Adrenal gland (tissue), 12 donors: ENCODE results near the gene STRIP2. TPM values are rescaled to one million over a fixed set of nuclear protein-coding genes. Genes with fewer than 3 reads are reported as not detected.

Experiments used
- DNase-seq, 7 donors: peaks; one replicate each; pipeline ENCODE4 v3.0.0-alpha.2; 2019 to 2020
- H3K27ac ChIP-seq, 5 donors: fragments of 200-600 bp; sonication (generic) in 4 of 5; 1 replicate in 3 of 5; 2 replicates in 2 of 5; pipeline versions ENCODE4 v1.5.1 to v1.8.0; 2016 to 2020; ENCODE audit warnings: mild to moderate bottlenecking in 1 of 5
- H3K27me3 ChIP-seq: fragments of 200-600 bp; 2 replicates; pipeline ENCODE4 v1.8.0; 2021
- H3K36me3 ChIP-seq, 2 donors: fragments of 200-600 bp; replicated peaks in 1 of 2; 1 replicate in 1 of 2; 2 replicates in 1 of 2; pipeline versions ENCODE4 v1.5.1 to v1.8.0; 2018 to 2022
- H3K4me1 ChIP-seq, 2 donors: fragments of 200-600 bp; replicated peaks in 1 of 2; 1 replicate in 1 of 2; 2 replicates in 1 of 2; pipeline versions ENCODE4 v1.5.1 to v1.8.0; 2018 to 2021
- H3K4me3 ChIP-seq, 4 donors: fragments of 200-600 bp; sonication (generic) in 3 of 4; one replicate each; pipeline ENCODE4 v1.5.1; 2016 to 2018
- H3K9me3 ChIP-seq, 3 donors: fragments of 200-600 bp; sonication (generic) in 1 of 3; replicated peaks in 1 of 3; 1 replicate in 2 of 3; 2 replicates in 1 of 3; pipeline versions ENCODE4 v1.5.1 to v1.8.0; 2016 to 2021
- CTCF ChIP-seq, 6 experiments: fragments of 450-650 bp in 4 of 6; fragments of 200-600 bp in 2 of 6; sonication (generic) in 1 of 6; IDR thresholded peaks; 1 replicate in 5 of 6; 2 replicates in 1 of 6; pipeline versions ENCODE4 v1.5.1 to v1.8.0; 2016 to 2021; ENCODE audit warnings: antibody characterized with exemption in 6 of 6, mild to moderate bottlenecking in 2 of 6, moderate library complexity in 1 of 6
- POLR2A ChIP-seq, 2 donors: fragments of 450-650 bp; IDR thresholded peaks; one replicate each; pipeline ENCODE4 v1.6.1; 2017; ENCODE audit warnings: antibody characterized with exemption in 2 of 2, mild to moderate bottlenecking in 2 of 2, moderate library complexity in 1 of 2
- WGBS, 4 donors: extraction: QIAGEN DNeasy Blood & Tissue Kit in 2 of 4; methylation state at CpG; one replicate each; pipeline versions ENCODE4 v1.1.5 to v1.1.7; 2013 to 2017; 5-methylcytosine and 5-hydroxymethylcytosine counted together
- intact Hi-C, 2 donors: fragments of 100-400 bp; cut with DNase I; formaldehyde crosslinking; loops; one replicate each; pipeline versions ENCODE4 v1.14.1 to v1.15.0; 2022 to 2023
- polyA plus RNA-seq, 3 donors: library from polyadenylated mRNA; stranded (reverse); fragments of 200-250 nt in 2 of 3; fragments of 350-450 nt in 1 of 3; fragmentation: Illumina TruSeq in 1 of 3; extraction: RNeasy Lipid Tissue Mini Kit (QIAGEN cat#74804) in 1 of 3; gene quantifications; one replicate each; pipeline ENCODE4 v1.2.3, GENCODE V29; 2013 to 2014
- total RNA-seq, 9 donors: library from RNA; depleted of rRNA in 4 of 9; stranded (reverse); fragments of >200 nt in 4 of 9; fragments of 120-200 nt in 1 of 9; fragmentation: NEBNext Ultra II Directional in 1 of 9; extraction: Animal tissue kit (Norgen Biotek cat#: 25700) in 1 of 9; gene quantifications; one replicate each; pipeline versions ENCODE4 v1.1.0 to v1.2.4, GENCODE V29; 2013 to 2023
- donor health status: healthy with polysubstance abuse.
- donor health status: Bipolar disorder and iron deficiency.
- donor health status: DM: yes; HTN: yes; CAD: no.
- donor health status: DM: no; HTN: no; CAD: no.
- donor health status: DM: no; HTN: no; CAD: no.
- donor health status: DM: yes; HTN: yes; CAD: no.

STRIP2 gene
- total and polyA plus RNA-seq, 12 donors, result 0.67 to 10.1 (median 3.7) TPM

GRCh38 chr7:129496653-129497052 is 62.4 kb downstream of the STRIP2 start:
- TF ChIP-seq CTCF (IDR thresholded peaks at IDR 0.05) (no peak), POLR2A (IDR thresholded peaks at IDR 0.05) (no peak)
- Histone ChIP-seq H3K4me3 (no peak overlapping the region), H3K27me3 (no peaks in the 10 kb centered on the region), H3K4me1 (no peaks in the 10 kb centered on the region), H3K9me3 (no peaks in the 10 kb centered on the region), H3K27ac (no peak overlapping the region), H3K36me3 (no peaks in the 10 kb centered on the region)
- intact Hi-C loops, result no loop called here
- DNase-seq, result peak in 1 of 7 donors; percentile 24
- WGBS, 4 donors, result 69 to 85% (median 76%) methylated on average over 7 of the region's 7 CpGs

GRCh38 chr7:129497156-129497555 is 62.9 kb downstream of the STRIP2 start:
- Histone ChIP-seq H3K4me3 (no peak overlapping the region), H3K9me3 (no peaks in the 10 kb centered on the region), H3K27ac (no peak overlapping the region), H3K27me3 (no peaks in the 10 kb centered on the region), H3K36me3 (no peaks in the 10 kb centered on the region), H3K4me1 (no peaks in the 10 kb centered on the region)
- 85 to 87% (median 87%) methylated on average over 4 of the region's 4 CpGs for WGBS, 4 donors
- TF ChIP-seq POLR2A (IDR thresholded peaks at IDR 0.05) (no peak), CTCF (IDR thresholded peaks at IDR 0.05) (no peak)
- intact Hi-C loops, result no loop called here
- peak in 1 of 7 donors; percentile 25 for DNase-seq

GRCh38 chr7:129498021-129498420 is 63.8 kb downstream of the STRIP2 start:
- Histone ChIP-seq H3K36me3 (no peaks in the 10 kb centered on the region), H3K4me1 (peaks cover 0 to 2% of the 10 kb centered on the region in 2 donors), H3K27me3 (no peaks in the 10 kb centered on the region), H3K4me3 (no peak overlapping the region), H3K9me3 (no peaks in the 10 kb centered on the region), H3K27ac (no peak overlapping the region)
- 78 to 100% (median 90%) methylated on average over 1 of the region's 1 CpG for WGBS, 4 donors
- peak in 1 of 7 donors; percentile 21 for DNase-seq
- TF ChIP-seq CTCF (IDR thresholded peaks at IDR 0.05) (no peak), POLR2A (IDR thresholded peaks at IDR 0.05) (no peak)
- intact Hi-C loops, result no loop called here

GRCh38 chr7:129499999-129500398 is 65.8 kb downstream of the STRIP2 start:
- no peak for TF ChIP-seq CTCF (IDR thresholded peaks at IDR 0.05)
- TF ChIP-seq POLR2A (IDR thresholded peaks at IDR 0.05), result no peak
- intact Hi-C loops, result no loop called here
- 73 to 89% (median 86%) methylated on average over 6 of the region's 6 CpGs for WGBS, 4 donors
- Histone ChIP-seq H3K4me1 (peaks cover 0 to 5% of the 10 kb centered on the region in 2 donors), H3K9me3 (no peaks in the 10 kb centered on the region), H3K27ac (no peak overlapping the region), H3K36me3 (no peaks in the 10 kb centered on the region), H3K27me3 (no peaks in the 10 kb centered on the region), H3K4me3 (no peak overlapping the region)
- DNase-seq, result no peak
